Activated B cell treated with CpG ODN at 0.5 μM for 24 hours (primary cell): ENCODE data around the gene PKHD1. TPM values are rescaled to one million over a fixed set of nuclear protein-coding genes. Genes with fewer than 3 reads are reported as not detected.

Source experiments
- ATAC-seq: fragments of 200-7000 bp; cut with Tn5 transposase; one replicate; pipeline ENCODE4 v1.10.0; 2021; ENCODE audit warnings: low read depth, mild to moderate bottlenecking, moderate library complexity
- CTCF ChIA-PET: fragments of 350-600 bp; sonication (Branson Sonifier 250); formaldehyde crosslinking; loops from one replicate; lab custom pipeline; 2021; ENCODE audit warnings: antibody characterized with exemption; lab: Charles Lee
- POLR2A ChIA-PET: fragments of 350-600 bp; sonication (Branson Sonifier 250); formaldehyde crosslinking; loops from one replicate; lab custom pipeline; 2021; ENCODE audit warnings: antibody characterized with exemption; lab: Charles Lee
- DNase-seq: peaks from one replicate; pipeline ENCODE4 v3.0.0; 2022
- H3K27ac Mint-ChIP-seq: one replicate; pipeline ENCODE4 v1.8.0; 2020; ENCODE audit warnings: mixed read lengths
- H3K27me3 Mint-ChIP-seq: one replicate; pipeline ENCODE4 v1.8.0; 2021; ENCODE audit warnings: mixed read lengths
- H3K36me3 Mint-ChIP-seq: one replicate; pipeline ENCODE4 v1.8.0; 2021; ENCODE audit warnings: low read depth, mixed read lengths
- H3K4me1 Mint-ChIP-seq: one replicate; pipeline ENCODE4 v1.8.0; 2021; ENCODE audit warnings: mixed read lengths
- H3K4me3 Mint-ChIP-seq: one replicate; pipeline ENCODE4 v1.8.0; 2020; ENCODE audit warnings: mild to moderate bottlenecking, mixed read lengths
- H3K9me3 Mint-ChIP-seq: one replicate; pipeline ENCODE4 v1.8.0; 2020; ENCODE audit warnings: mixed read lengths
- CTCF ChIP-seq: fragments of 200-600 bp; IDR thresholded peaks from one replicate; pipeline ENCODE4 v1.8.0; 2022; ENCODE audit warnings: antibody characterized with exemption, mild to moderate bottlenecking
- intact Hi-C: fragments of 100-400 bp; cut with micrococcal nuclease; formaldehyde crosslinking; loops from one replicate; pipeline ENCODE4 v1.15.1; 2024
- total RNA-seq: library from RNA; stranded (reverse); gene quantifications from 2 replicates; pipeline ENCODE4 v1.2.3, GENCODE V29; 2022

The PKHD1 gene
- total RNA-seq, 1 donor from 2014 or later, result not detected

GRCh38 chr6:52049252-52050050 lies 38.0 kb downstream of the PKHD1 start:
- peaks cover 14% of the 10 kb centered on the region for H3K27me3 Mint-ChIP-seq
- intact Hi-C loops, result loop anchor here (1.0 kb wide), 2 partner anchors 194 to 1233 kb away; no protein-coding TSS in a partner anchor
- H3K36me3 Mint-ChIP-seq, result no peaks in the 10 kb centered on the region
- ChIA-PET POLR2A (no interaction called here), CTCF (interaction anchor here (0.6 to 2.1 kb wide), 11 partner anchors 8 to 560 kb away, joined by 3 to 7 read pairs (median 5); no protein-coding TSS in a partner anchor)
- no peak overlapping the region for H3K4me3 Mint-ChIP-seq
- no peak for ATAC-seq
- H3K4me1 Mint-ChIP-seq, result no peaks in the 10 kb centered on the region
- no peak for TF ChIP-seq CTCF
- DNase-seq, result no peak
- H3K27ac Mint-ChIP-seq, result no peak overlapping the region
- no peaks in the 10 kb centered on the region for H3K9me3 Mint-ChIP-seq

- H3K9me3 Mint-ChIP-seq, result no peaks in the 10 kb centered on the region
- CTCF ChIA-PET, result no interaction called here
- intact Hi-C loops, result no loop called here
These were observed 41.0 kb downstream of the PKHD1 start for GRCh38 chr6:52046456-52046855.

GRCh38 chr6:52045481-52045880 lies 41.9 kb downstream of the PKHD1 start:
- no peak for ATAC-seq
- Mint-ChIP-seq H3K9me3 (no peaks in the 10 kb centered on the region), H3K27ac (no peak overlapping the region), H3K4me1 (no peaks in the 10 kb centered on the region), H3K36me3 (no peaks in the 10 kb centered on the region), H3K27me3 (peaks cover 13% of the 10 kb centered on the region), H3K4me3 (no peak overlapping the region)
- ChIA-PET POLR2A (no interaction called here), CTCF (no interaction called here)
- TF ChIP-seq CTCF, result no peak
- intact Hi-C loops, result no loop called here
- no peak for DNase-seq

More at GRCh38 chr6:52046456-52046855, 41.0 kb downstream of the PKHD1 start:
- POLR2A ChIA-PET, result no interaction called here
- H3K4me1 Mint-ChIP-seq, result no peaks in the 10 kb centered on the region
- no peak for DNase-seq
- TF ChIP-seq CTCF, result no peak
- no peak overlapping the region for H3K27ac Mint-ChIP-seq
- H3K4me3 Mint-ChIP-seq, result no peak overlapping the region
- H3K27me3 Mint-ChIP-seq, result peaks cover 15% of the 10 kb centered on the region
- no peaks in the 10 kb centered on the region for H3K36me3 Mint-ChIP-seq
- ATAC-seq, result no peak

GRCh38 chr6:52045033-52045432 lies 42.4 kb downstream of the PKHD1 start:
- intact Hi-C loops, result no loop called here
- no peaks in the 10 kb centered on the region for H3K36me3 Mint-ChIP-seq
- DNase-seq (no peak), ATAC-seq (no peak)
- ChIA-PET CTCF (no interaction called here), POLR2A (no interaction called here)
- H3K27ac Mint-ChIP-seq, result no peak overlapping the region
- no peak for TF ChIP-seq CTCF
- peaks cover 9% of the 10 kb centered on the region for H3K27me3 Mint-ChIP-seq
- no peak overlapping the region for H3K4me3 Mint-ChIP-seq
- no peaks in the 10 kb centered on the region for H3K9me3 Mint-ChIP-seq
- no peaks in the 10 kb centered on the region for H3K4me1 Mint-ChIP-seq

GRCh38 chr6:52042141-52042885 lies 45.1 kb downstream of the PKHD1 start:
- no peak overlapping the region for H3K4me3 Mint-ChIP-seq
- H3K9me3 Mint-ChIP-seq, result no peaks in the 10 kb centered on the region
- intact Hi-C loops, result no loop called here
- TF ChIP-seq CTCF, result no peak
- H3K27me3 Mint-ChIP-seq, result peaks cover 6% of the 10 kb centered on the region
- DNase-seq, result no peak
- H3K27ac Mint-ChIP-seq, result no peak overlapping the region
- no peaks in the 10 kb centered on the region for H3K4me1 Mint-ChIP-seq
- H3K36me3 Mint-ChIP-seq, result no peaks in the 10 kb centered on the region
- CTCF ChIA-PET, result no interaction called here
- no peak for ATAC-seq
- POLR2A ChIA-PET, result no interaction called here
